ENCODE data around the gene ADAM10. TPM values are rescaled to one million over a fixed set of nuclear protein-coding genes. Genes with fewer than 3 reads are reported as not detected.

The ADAM10 gene
- total RNA-seq, 6 donors from 2014 or later: 64.5 to 139 (median 93.5) TPM

- WGBS, 2 donors: 86 to 87% methylated on average over 17 of the region's 17 CpGs
- ATAC-seq (ENCODE audit: low FRiP score in 2 of 2): no peak
Measured at GRCh38 chr15:58543664-58544335, 205.7 kb downstream of the ADAM10 start.

GRCh38 chr15:58541410-58542087 is 208.0 kb downstream of the ADAM10 start:
- ATAC-seq (ENCODE audit: low FRiP score in 2 of 2) (no peak), DNase-seq (peak in 1 of 2 donors; percentile 50)
- no peaks in the 10 kb centered on the region for H3K4me1 ChIP-seq
- H3K27me3 ChIP-seq: no peaks in the 10 kb centered on the region
- H3K27ac ChIP-seq: no peak overlapping the region
- 82 to 94% methylated on average over 11 to 22 of the region's 22 CpGs for WGBS, 2 donors
- no peaks in the 10 kb centered on the region for H3K9me3 ChIP-seq
- H3K36me3 ChIP-seq: no peaks in the 10 kb centered on the region
- H3K4me3 ChIP-seq: no peak overlapping the region
- TF ChIP-seq POLR2AphosphoS5 (IDR thresholded peaks at IDR 0.05) (no peak), CTCF (IDR thresholded peaks at IDR 0.05) (no peak), EP300 (IDR thresholded peaks at IDR 0.05) (no peak), POLR2A (IDR thresholded peaks at IDR 0.05) (no peak)

More at GRCh38 chr15:58543664-58544335, 205.7 kb downstream of the ADAM10 start:
- Histone ChIP-seq H3K4me1 (no peaks in the 10 kb centered on the region), H3K27ac (no peak overlapping the region), H3K36me3 (no peaks in the 10 kb centered on the region), H3K27me3 (no peaks in the 10 kb centered on the region), H3K9me3 (no peaks in the 10 kb centered on the region), H3K4me3 (no peak overlapping the region)
- TF ChIP-seq POLR2AphosphoS5 (IDR thresholded peaks at IDR 0.05): no peak
- no peak for TF ChIP-seq POLR2A (IDR thresholded peaks at IDR 0.05)
- no peak for TF ChIP-seq EP300 (IDR thresholded peaks at IDR 0.05)
- no peak for TF ChIP-seq CTCF (IDR thresholded peaks at IDR 0.05)
- no peak for DNase-seq

- no peak for TF ChIP-seq EP300 (IDR thresholded peaks at IDR 0.05)
- TF ChIP-seq POLR2AphosphoS5 (IDR thresholded peaks at IDR 0.05): no peak
- no peak for TF ChIP-seq POLR2A (IDR thresholded peaks at IDR 0.05)
- TF ChIP-seq CTCF (IDR thresholded peaks at IDR 0.05): no peak
- no peaks in the 10 kb centered on the region for H3K36me3 ChIP-seq
- H3K4me1 ChIP-seq: no peaks in the 10 kb centered on the region
- H3K27ac ChIP-seq: no peak overlapping the region
- ATAC-seq (ENCODE audit: low FRiP score in 2 of 2): no peak
- no peaks in the 10 kb centered on the region for H3K9me3 ChIP-seq
- H3K4me3 ChIP-seq: no peak overlapping the region
- WGBS, 2 donors: 63 to 93% methylated on average over 1 of the region's 1 CpG
- no peaks in the 10 kb centered on the region for H3K27me3 ChIP-seq
- no peak for DNase-seq
Measured at GRCh38 chr15:58539548-58539947, 210.0 kb downstream of the ADAM10 start.

GRCh38 chr15:58538901-58539300 is 210.6 kb downstream of the ADAM10 start:
- 94 to 96% methylated on average over 3 of the region's 3 CpGs for WGBS, 2 donors

More at GRCh38 chr15:58538901-58539300, 210.6 kb downstream of the ADAM10 start:
- Histone ChIP-seq H3K4me3 (no peak overlapping the region), H3K27ac (no peak overlapping the region), H3K36me3 (no peaks in the 10 kb centered on the region), H3K9me3 (no peaks in the 10 kb centered on the region), H3K27me3 (no peaks in the 10 kb centered on the region), H3K4me1 (no peaks in the 10 kb centered on the region)
- DNase-seq: no peak
- no peak for TF ChIP-seq CTCF (IDR thresholded peaks at IDR 0.05)
- TF ChIP-seq POLR2AphosphoS5 (IDR thresholded peaks at IDR 0.05): no peak
- TF ChIP-seq POLR2A (IDR thresholded peaks at IDR 0.05): no peak
- no peak for TF ChIP-seq EP300 (IDR thresholded peaks at IDR 0.05)
- no peak for ATAC-seq (ENCODE audit: low FRiP score in 2 of 2)

Small RNA genes within 50 kb of the gene (small RNA-seq; reads per million reads assigned to genes)
- gene AC091046.1: 0 reads per million in 4 donors
- gene RF00012: 0 reads per million in 4 donors

Other genes with a start within 250 kb of the ADAM10 start
- gene MINDY2, start 21.6 kb upstream of the ADAM10 start, total RNA-seq: 10 to 100 TPM; 20.5 to 38.5 (median 29.9) TPM
- 100 to 1,000 TPM in 3 of 6 donors, 10 to 100 TPM in 3; 77.2 to 261 (median 100) TPM for gene SLTM, start 184.0 kb upstream of the ADAM10 start, total RNA-seq
- 10 to 100 TPM; 16.3 to 41.6 (median 31.8) TPM for gene RNF111, start 238.0 kb upstream of the ADAM10 start, total RNA-seq